GM21423 (cell line): ENCODE results near the gene CCDC122.

Experiments used
- ATAC-seq: cut with Tn5 transposase; IDR thresholded peaks from one replicate; pipeline ENCODE4 v1.9.1; 2021; ENCODE audit warnings: mild to moderate bottlenecking, moderate library complexity; ENCODE audit not compliant: unreplicated experiment

Gene CCDC122

DNA sequence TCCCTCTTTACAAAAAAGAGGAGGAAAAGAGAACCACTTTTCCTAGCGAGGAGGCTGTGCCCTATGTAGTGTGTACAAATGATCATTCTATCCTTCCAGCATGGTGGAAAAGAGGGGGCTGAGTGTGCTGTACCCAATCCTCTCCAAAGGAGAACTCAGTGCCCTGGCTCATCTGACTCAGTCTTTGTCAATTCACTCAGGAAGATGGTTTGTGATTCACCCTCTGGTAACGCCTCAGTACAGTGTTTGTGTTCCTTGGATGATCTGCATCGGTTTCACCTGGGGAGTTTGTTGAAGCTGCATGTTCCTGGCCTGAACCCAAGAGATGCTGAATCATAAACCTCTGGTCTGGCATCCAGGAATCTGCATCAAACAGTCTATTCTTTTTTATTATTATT, 74.5 kb downstream of the CCDC122 start:
- no peak for ATAC-seq

DNA sequence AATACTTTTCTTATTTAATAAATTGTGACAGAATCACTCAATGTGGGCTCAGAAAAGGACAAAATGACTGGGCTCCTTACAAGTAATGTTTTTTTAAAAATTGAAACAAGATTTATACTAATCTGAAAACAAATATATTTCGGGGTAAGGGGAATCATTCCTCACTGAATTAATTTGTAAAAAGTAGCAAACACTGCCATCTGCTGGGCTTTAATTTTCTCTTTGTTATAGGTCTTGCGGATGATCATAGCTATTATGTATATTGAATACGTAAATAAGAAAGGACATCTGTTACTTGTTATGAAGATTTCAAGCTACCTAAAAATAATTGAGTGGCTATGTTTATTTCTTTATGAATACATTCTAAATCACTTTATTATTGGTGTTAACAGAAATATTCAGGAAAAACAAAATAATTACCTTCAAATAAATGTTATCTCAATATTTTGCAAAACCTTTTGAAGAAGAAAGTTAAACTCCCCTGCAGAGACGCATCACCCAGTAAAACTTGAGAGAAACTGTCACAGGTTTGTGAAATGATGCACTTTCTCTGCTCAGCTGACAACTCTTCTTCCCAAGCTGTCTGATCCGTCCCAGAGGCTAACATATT, 75.0 kb downstream of the CCDC122 start:
- ATAC-seq = no peak

DNA sequence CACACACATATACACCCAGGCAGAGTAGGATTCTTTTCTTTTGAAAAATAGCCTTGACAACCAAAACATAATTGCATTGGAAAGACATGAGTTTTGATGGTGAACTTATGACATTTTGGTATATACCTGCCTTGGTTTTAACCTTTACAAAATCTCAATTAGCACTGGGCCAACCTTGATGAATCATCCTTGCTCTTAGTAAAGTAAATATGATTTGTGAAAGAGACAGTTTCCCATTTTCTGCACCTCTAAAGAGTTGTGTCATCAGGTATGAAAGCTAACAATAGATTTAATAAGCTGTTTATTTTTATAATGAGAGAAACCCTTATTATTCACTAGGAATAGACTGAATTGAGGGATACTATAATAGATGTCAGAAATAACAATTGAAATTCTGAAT, 77.0 kb downstream of the CCDC122 start:
- ATAC-seq = no peak

DNA sequence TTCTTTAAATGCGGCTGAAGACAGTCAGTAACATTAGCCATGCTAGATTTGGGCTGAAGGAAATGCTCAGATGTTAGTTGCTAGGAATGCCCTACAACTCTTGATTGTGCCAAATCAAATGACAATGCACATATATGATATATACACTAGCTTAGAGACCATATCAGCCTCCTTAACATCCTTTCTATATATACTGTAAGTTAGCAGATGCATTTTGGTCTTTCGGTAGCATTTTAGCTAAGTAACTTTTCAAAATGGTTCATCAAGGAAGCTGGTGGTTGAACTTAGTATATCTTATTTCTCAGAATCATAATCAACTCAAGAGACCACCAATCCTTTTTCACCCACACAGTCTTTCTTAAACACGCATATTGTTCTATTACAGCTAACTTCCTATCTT, 78.7 kb downstream of the CCDC122 start:
- ATAC-seq = no peak

DNA sequence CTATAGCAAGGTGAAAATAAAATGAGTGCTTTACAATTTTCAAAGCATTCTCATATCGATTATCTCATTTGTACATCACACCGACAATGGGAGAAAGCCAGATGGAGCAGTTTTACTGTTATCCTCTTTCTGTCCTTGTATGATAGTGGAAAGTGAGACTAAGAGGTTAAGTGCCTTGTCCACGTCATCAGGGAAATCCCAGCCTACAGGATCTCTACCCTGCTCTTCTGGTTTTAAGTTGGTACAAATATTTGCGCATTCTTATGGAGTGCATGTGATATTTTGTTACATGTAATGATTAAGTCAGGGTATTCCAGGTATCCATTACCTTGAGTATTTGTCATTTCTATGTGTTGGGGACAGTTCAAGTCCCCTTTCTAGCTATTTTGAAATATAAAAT, 80.3 kb downstream of the CCDC122 start:
- no peak for ATAC-seq

DNA sequence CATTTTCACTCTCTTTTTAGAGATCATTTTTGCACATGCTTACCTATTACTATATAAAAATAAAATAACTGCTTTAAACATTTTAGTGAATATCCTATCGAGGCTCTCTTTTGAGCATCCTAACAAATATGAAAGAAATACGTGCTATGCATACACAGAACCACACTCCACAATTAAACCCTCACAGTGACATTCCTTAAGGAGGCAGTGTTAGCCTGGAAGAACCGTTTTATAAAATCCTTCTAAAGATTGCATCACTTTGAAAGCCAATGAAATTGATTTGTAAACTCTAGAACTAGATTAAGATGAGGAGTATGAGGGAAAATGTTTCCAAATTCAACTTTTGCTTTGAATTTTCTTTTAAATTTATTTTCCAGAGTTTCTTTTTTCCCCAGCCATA, 81.7 kb downstream of the CCDC122 start:
- ATAC-seq = no peak

DNA sequence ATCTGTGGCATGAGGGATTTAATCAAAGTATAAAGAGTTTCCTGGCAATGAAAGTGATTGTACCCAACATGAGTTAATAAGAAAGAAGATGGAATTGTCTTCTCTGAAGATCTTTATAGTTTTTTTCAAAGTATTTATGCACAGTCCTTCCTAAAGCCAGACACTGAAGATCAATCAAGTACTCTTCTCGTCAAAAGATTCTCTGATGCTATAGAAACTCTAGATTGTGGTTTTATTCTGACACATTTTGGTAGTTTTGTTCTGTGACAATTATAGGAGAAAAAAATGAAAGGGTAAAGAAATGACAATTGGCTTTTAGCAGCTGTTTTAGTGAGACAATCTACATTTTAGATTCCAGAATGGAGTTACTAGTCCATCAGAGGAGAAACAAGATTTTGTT, 82.4 kb downstream of the CCDC122 start:
- ATAC-seq = no peak

DNA sequence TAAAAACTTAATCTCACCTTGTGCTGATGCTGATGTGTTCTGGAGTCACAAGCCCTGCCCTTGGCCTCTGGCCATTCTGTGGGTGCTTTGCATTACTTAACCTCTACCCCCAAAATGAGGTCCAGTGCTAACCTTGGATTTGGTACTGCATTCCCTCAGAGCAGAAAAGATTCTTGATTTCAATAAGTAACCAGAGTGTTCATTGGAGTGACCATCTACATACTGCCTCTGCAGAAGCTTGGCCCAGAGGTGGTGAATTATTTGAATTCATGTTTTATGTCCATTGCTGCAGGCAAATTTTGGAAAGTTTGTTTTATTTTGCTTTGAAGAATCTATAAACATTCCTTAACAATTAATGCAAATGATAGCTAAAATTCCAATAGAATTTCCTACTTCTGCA, 85.1 kb downstream of the CCDC122 start:
- no peak for ATAC-seq

DNA sequence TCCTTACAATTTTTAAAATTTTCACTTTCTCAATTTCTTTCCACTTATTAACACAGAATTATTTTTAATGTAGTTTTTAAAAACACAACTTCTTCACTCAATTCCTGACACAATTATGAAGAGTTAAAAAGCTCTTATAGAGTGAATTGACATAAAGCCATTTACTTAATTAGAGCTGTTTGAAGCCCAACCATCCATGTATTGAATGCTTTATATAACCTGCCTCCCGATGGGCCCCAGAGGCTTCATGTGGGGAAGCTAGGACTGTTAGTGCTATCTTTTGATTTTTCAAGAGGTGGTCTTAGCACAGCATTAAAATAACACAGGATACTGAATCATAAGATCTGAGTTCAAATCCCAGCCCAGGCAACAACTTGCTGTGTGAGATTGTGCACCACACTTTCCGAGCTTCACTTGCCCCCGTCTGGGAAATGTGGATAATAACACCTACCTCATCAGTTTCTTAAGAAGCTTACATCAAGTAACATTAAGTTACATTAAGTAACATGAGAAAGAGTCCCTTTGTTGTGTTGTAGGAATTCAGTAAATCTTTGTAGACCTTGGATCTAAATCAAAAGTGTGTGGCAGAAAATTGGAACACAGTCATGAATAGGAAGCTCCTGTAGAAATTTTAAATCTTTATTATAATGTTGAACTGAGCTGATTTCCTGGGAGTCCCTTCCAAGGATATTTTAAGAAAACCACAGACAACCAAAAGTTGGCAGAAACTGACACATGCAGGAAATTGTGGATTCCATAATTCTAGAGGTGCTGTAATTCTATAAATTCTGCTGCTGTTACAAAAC, 87.3 kb downstream of the CCDC122 start:
- ATAC-seq = no peak

DNA sequence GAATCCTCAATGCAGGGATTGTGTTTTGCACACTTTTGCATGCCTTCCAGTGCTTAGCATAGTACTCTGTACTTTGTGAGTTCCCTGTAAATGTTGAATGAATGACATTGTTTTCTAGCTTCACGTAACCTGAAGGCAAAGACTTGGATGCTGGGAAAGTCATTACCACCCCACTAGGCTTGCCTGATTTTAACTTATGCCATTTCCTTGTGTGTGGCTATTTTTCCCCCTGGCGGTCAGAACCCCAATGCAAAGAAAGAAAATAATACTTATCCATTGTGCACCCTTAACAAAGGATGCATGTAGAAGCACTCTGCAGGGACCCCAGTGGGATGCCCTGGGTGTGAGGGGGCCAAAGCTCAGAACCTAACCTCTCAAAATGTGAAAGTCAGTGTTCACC, 91.5 kb downstream of the CCDC122 start:
- no peak for ATAC-seq

DNA sequence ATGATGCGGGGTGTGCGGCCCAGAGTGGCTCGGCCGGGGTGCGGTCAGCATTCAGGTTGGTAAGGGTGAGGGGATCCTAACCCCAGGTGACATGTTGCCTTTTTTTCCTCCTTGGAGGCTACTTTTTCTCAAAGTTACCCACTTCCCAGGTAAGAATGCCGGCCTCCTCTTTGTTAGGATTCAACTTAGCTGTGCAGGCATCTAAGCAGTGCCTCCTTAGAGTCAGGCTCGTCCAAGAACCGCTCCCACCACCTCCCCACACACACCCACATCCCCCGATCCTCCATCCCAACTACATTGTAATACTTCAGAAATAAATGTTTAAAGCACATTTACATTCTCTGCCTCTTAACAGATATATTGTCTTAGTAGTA, 92.0 kb downstream of the CCDC122 start:
- ATAC-seq = no peak

DNA sequence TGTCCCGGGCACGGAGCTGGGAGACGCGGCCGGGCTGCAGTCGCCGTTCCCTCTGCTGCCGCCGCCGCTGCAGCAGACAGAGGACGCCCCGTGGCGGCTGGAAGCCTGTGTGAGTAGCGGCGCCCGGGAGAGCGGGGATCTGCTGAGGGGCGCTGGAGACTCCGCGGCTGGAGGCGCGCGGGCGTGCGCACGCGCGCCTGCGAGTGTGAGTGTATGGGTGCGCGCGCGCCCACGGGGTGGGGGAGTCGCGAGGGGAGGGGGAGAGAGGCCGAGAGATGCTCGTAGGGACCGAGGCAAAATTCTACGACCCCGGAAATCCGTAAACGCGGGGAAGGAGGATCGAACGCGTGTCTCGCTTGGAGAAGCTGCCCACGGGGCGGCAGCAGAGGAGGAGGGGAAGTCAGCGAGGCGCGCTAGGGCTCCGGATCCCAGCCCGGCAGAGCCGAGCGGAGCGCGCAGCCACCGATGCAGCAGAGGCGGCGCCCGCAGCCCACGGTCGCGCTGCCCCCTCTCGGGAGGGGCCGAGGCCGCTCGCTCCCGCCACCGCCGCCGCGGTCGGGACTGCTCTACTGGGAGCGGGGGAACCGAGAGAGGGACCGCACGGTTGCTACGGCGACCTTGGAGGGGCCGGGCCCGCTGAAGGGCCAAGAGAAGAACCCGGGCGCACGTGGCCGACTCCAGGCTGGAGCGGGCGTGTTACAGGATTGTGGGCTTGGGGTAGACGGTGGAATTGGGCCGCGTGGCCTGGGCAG, 92.6 kb downstream of the CCDC122 start, which contains the start of gene ENOX1:
Gene ENOX1 (minus strand): TSS at position 207 of the 752 bp plus-strand sequence.
- peak; percentile 46 for ATAC-seq

DNA sequence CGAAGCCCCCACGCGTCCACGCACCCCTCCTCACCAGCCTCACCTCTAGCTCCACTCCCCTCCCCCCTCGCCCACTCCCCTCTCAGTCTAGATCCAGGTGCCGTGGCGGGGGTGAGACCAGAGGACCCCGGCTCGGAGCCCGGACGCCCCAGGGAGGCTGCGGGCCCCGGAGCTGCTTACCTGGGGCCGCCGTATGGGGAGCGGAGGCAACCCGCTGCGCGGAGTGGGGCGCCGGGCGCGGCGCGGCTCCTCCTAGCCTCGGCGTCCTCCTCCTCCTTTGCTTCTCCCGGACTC, 93.1 kb downstream of the CCDC122 start:
- ATAC-seq = peak; percentile 23
